B cell (primary cell): ENCODE data around the gene TLX2.

Experiments
- CTCF ChIP-seq: fragments of 200-600 bp; IDR thresholded peaks from one replicate; pipeline ENCODE4 v1.8.0; 2022; ENCODE audit warnings: antibody characterized with exemption, mild to moderate bottlenecking
- EZH2 ChIP-seq: IDR thresholded peaks from 2 replicates; pipeline ENCODE4 v1.6.1; 2012; ENCODE audit warnings: borderline replicate concordance, low read depth, mild to moderate bottlenecking, moderate library complexity, low read length; ENCODE audit not compliant: insufficient read depth, poor library complexity, severe bottlenecking

GRCh38 chr2:74548285-74548899 lies 34.1 kb downstream of the TLX2 start:
- TF ChIP-seq CTCF: no peak
- TF ChIP-seq EZH2: no peak
